Calu3 (cell line): Measurements from ENCODE around the gene SYNPR. TPM values are rescaled to one million over a fixed set of nuclear protein-coding genes. Genes with fewer than 3 reads are reported as not detected.

Source experiments
- BruUV-seq: library from RNA; stranded (reverse); fragments of 400-500 nt; replicated peaks from 2 replicates; lab custom pipeline; 2021; lab: Mats Ljungman, UMichigan
- CTCF ChIA-PET: fragments of 300-600 bp; sonication (Branson Sonifier 250); formaldehyde crosslinking; loops from one replicate; lab custom pipeline; 2022; ENCODE audit warnings: antibody characterized with exemption; lab: Charles Lee
- DNase-seq: peaks from one replicate; pipeline ENCODE4 v3.0.0; 2022
- H3K27ac Mint-ChIP-seq: one replicate; pipeline ENCODE4 v1.8.0; 2022; ENCODE audit warnings: mixed read lengths; ENCODE audit not compliant: unreplicated experiment
- H3K27me3 Mint-ChIP-seq: one replicate; pipeline ENCODE4 v1.8.0; 2022; ENCODE audit warnings: mixed read lengths; ENCODE audit not compliant: unreplicated experiment
- H3K36me3 Mint-ChIP-seq: one replicate; pipeline ENCODE4 v1.8.0; 2022; ENCODE audit warnings: mild to moderate bottlenecking, moderate library complexity, mixed read lengths; ENCODE audit not compliant: insufficient read depth, unreplicated experiment
- H3K4me1 Mint-ChIP-seq: one replicate; pipeline ENCODE4 v1.8.0; 2022; ENCODE audit warnings: mild to moderate bottlenecking, low read depth, mixed read lengths; ENCODE audit not compliant: unreplicated experiment
- H3K4me3 Mint-ChIP-seq: one replicate; pipeline ENCODE4 v1.8.0; 2022; ENCODE audit warnings: mild to moderate bottlenecking, low read depth, moderate library complexity, mixed read lengths; ENCODE audit not compliant: unreplicated experiment
- H3K9me3 Mint-ChIP-seq: one replicate; pipeline ENCODE4 v1.8.0; 2022; ENCODE audit warnings: low read depth, mixed read lengths; ENCODE audit not compliant: unreplicated experiment
- intact Hi-C: fragments of 100-400 bp; cut with micrococcal nuclease; formaldehyde crosslinking; loops from one replicate; pipeline ENCODE4 v1.10.0; 2022; ENCODE audit not compliant: unreplicated experiment
- total RNA-seq: library from RNA; stranded (reverse); gene quantifications from 2 replicates; pipeline ENCODE4 v1.2.3, GENCODE V29; 2022
- TF ChIP-seq, protein P1 (sequence below): fragments of 200-600 bp; IDR thresholded peaks from one replicate; pipeline ENCODE4 v1.8.0; 2022; ENCODE audit warnings: antibody characterized with exemption; ENCODE audit not compliant: unreplicated experiment

Gene SYNPR
- total RNA-seq, 1 experiment from 2014 or later, result 0.90 TPM

DNA sequence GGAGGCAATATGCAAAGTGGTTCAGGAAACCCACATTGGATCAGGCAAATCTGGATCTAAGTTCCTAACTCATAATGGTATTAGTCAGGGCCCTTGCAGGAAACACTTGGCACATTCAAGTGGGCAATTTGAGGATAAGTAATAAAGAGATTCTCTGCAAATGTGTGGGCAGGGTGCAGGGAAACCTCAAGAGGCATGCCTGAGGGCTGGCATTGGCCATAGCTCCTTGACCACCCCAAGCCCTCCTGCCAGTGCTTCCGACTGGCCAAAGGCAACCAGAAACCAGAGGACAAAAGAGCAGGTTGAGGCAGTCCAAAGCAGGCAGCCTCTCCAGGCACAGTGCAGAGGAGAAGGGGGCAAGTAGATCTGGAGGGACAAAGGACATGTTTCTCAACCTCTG lies 243.5 kb downstream of the SYNPR start:
- TF ChIP-seq, protein P1, sequence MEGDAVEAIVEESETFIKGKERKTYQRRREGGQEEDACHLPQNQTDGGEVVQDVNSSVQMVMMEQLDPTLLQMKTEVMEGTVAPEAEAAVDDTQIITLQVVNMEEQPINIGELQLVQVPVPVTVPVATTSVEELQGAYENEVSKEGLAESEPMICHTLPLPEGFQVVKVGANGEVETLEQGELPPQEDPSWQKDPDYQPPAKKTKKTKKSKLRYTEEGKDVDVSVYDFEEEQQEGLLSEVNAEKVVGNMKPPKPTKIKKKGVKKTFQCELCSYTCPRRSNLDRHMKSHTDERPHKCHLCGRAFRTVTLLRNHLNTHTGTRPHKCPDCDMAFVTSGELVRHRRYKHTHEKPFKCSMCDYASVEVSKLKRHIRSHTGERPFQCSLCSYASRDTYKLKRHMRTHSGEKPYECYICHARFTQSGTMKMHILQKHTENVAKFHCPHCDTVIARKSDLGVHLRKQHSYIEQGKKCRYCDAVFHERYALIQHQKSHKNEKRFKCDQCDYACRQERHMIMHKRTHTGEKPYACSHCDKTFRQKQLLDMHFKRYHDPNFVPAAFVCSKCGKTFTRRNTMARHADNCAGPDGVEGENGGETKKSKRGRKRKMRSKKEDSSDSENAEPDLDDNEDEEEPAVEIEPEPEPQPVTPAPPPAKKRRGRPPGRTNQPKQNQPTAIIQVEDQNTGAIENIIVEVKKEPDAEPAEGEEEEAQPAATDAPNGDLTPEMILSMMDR, result no peak
- no peak for DNase-seq
- H3K27ac Mint-ChIP-seq, result no peak overlapping the region
- no peaks in the 10 kb centered on the region for H3K27me3 Mint-ChIP-seq
- CTCF ChIA-PET, result no interaction called here
- intact Hi-C loops, result no loop called here
- no peaks in the 10 kb centered on the region for H3K36me3 Mint-ChIP-seq
- no peaks in the 10 kb centered on the region for H3K9me3 Mint-ChIP-seq
- no peak overlapping the region for H3K4me3 Mint-ChIP-seq
- BruUV-seq, result no TSS peak
- no peaks in the 10 kb centered on the region for H3K4me1 Mint-ChIP-seq

DNA sequence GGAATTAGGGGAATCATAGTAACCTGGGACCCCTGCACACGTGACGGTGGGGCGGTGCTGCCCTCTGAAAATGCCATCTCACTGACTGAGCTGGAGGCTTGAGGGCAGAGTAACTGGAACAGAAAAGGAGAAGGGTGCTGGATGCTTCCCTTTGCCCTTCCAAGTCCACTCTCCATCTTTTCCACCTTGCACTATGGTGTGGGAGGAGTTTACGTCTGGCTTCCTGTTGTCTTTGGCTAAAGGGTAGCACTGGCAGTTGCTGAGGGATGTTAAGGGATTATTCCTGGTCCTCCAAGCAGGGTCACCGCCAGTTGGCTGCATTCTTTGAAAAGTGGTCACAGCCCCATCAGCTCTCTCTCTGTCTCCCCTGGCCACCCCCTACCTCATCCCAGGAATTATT lies 245.0 kb downstream of the SYNPR start:
- no peak for DNase-seq
- BruUV-seq, result no TSS peak
- H3K9me3 Mint-ChIP-seq, result no peaks in the 10 kb centered on the region
- no peaks in the 10 kb centered on the region for H3K36me3 Mint-ChIP-seq
- no peaks in the 10 kb centered on the region for H3K4me1 Mint-ChIP-seq
- H3K27ac Mint-ChIP-seq, result no peak overlapping the region
- no peak overlapping the region for H3K4me3 Mint-ChIP-seq
- TF ChIP-seq, protein P1, result no peak
- CTCF ChIA-PET, result no interaction called here
- intact Hi-C loops, result no loop called here
- H3K27me3 Mint-ChIP-seq, result no peaks in the 10 kb centered on the region

DNA sequence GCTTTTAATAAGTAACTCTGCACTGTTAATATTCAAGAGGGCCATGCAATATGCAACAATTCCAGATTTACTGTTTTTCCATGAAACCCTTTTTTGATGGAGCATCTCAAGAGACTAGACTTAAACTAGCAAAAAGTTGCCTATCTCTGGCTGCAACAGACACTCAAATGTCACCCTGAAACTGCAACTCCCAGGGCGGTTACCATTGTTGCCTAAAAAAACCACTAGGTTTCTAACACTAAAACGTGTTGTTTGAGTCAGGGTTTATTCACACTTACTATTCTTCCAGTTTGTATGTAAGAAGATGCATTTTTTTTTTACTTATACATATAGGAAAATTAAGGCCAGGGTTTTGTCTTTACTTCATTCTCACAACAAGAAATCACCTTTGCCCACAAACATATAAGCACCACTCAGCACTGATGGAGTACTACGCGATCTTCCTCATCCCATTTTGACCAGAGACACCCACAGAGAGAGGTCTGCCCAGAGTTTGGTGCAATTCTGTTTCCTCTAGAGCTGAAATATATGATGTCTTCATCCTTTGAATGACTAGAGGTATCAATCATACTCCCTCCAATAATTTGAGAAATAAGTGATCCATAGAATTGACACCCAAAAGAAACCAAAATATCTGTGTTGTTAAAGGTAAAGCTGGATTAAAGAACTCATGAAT lies 250.4 kb downstream of the SYNPR start:
- TF ChIP-seq, protein P1, result no peak
- no peaks in the 10 kb centered on the region for H3K4me1 Mint-ChIP-seq
- no peaks in the 10 kb centered on the region for H3K36me3 Mint-ChIP-seq
- intact Hi-C loops, result no loop called here
- no peaks in the 10 kb centered on the region for H3K9me3 Mint-ChIP-seq
- H3K4me3 Mint-ChIP-seq, result no peak overlapping the region
- DNase-seq, result no peak
- H3K27me3 Mint-ChIP-seq, result no peaks in the 10 kb centered on the region
- no TSS peak for BruUV-seq
- no peak overlapping the region for H3K27ac Mint-ChIP-seq
- CTCF ChIA-PET, result no interaction called here

DNA sequence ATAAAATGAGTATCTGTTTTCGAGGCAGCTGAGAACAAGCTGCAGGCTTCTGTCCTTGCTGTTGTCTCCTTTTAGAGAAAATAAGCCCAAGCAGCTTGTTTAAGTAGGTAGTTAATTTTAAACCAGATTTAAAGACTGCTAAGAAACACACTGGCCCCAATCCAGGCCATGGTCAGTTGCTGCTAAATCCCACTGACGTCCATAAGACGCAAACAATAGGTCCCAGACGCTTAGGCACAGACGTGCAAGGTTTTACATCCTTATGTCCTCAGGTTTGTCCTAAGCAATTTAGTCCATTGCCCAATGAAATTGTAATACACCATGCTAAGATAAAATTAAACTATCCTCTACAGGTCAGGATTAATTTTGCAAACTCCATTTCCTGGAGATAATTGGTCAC lies 254.4 kb downstream of the SYNPR start:
- intact Hi-C loops, result no loop called here
- Mint-ChIP-seq H3K4me1 (no peaks in the 10 kb centered on the region), H3K9me3 (no peaks in the 10 kb centered on the region), H3K36me3 (no peaks in the 10 kb centered on the region), H3K27ac (no peak overlapping the region), H3K27me3 (no peaks in the 10 kb centered on the region), H3K4me3 (no peak overlapping the region)
- BruUV-seq, result no TSS peak
- CTCF ChIA-PET, result no interaction called here
- TF ChIP-seq, protein P1, result no peak
- no peak for DNase-seq
